Measurements from ENCODE around the gene GALR2. TPM values are rescaled to one million over a fixed set of nuclear protein-coding genes. Genes with fewer than 3 reads are reported as not detected.
"Not testable (repeated sequence)": the region's sequence is repeated elsewhere in the genome, so short reads cannot be mapped to it uniquely, and the experiment has no call there.

Gene GALR2
- total RNA-seq, 2 donors from 2014 or later, result 0.19 to 0.49 TPM

DNA sequence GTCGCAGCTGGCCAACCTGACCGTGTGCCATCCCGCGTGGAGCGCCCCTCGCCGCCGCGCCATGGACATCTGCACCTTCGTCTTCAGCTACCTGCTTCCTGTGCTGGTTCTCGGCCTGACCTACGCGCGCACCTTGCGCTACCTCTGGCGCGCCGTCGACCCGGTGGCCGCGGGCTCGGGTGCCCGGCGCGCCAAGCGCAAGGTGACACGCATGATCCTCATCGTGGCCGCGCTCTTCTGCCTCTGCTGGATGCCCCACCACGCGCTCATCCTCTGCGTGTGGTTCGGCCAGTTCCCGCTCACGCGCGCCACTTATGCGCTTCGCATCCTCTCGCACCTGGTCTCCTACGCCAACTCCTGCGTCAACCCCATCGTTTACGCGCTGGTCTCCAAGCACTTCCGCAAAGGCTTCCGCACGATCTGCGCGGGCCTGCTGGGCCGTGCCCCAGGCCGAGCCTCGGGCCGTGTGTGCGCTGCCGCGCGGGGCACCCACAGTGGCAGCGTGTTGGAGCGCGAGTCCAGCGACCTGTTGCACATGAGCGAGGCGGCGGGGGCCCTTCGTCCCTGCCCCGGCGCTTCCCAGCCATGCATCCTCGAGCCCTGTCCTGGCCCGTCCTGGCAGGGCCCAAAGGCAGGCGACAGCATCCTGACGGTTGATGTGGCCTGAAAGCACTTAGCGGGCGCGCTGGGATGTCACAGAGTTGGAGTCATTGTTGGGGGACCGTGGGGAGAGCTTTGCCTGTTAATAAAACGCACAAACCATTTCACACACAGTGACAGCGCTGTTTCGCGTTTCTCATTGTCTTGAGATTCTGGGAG is 2.4 kb downstream of the GALR2 start:
- peaks cover 28% of the 10 kb centered on the region for H3K4me1 ChIP-seq
- no peak overlapping the region for H3K4me3 ChIP-seq
- no peak overlapping the region for H3K9ac ChIP-seq (ENCODE audit: low read depth in 2 of 2, low read length in 2 of 2)
- no peak for DNase-seq
- no peak overlapping the region for H3K27ac ChIP-seq
- TF ChIP-seq, protein P1, sequence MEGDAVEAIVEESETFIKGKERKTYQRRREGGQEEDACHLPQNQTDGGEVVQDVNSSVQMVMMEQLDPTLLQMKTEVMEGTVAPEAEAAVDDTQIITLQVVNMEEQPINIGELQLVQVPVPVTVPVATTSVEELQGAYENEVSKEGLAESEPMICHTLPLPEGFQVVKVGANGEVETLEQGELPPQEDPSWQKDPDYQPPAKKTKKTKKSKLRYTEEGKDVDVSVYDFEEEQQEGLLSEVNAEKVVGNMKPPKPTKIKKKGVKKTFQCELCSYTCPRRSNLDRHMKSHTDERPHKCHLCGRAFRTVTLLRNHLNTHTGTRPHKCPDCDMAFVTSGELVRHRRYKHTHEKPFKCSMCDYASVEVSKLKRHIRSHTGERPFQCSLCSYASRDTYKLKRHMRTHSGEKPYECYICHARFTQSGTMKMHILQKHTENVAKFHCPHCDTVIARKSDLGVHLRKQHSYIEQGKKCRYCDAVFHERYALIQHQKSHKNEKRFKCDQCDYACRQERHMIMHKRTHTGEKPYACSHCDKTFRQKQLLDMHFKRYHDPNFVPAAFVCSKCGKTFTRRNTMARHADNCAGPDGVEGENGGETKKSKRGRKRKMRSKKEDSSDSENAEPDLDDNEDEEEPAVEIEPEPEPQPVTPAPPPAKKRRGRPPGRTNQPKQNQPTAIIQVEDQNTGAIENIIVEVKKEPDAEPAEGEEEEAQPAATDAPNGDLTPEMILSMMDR (IDR thresholded peaks at IDR 0.05), result no peak
- peaks cover 64% of the 10 kb centered on the region for H3K27me3 ChIP-seq
- no peaks in the 10 kb centered on the region for H3K9me3 ChIP-seq
- H3K36me3 ChIP-seq, result no peaks in the 10 kb centered on the region
- intact Hi-C loops (cut with DNase I), result loop anchor here (10.0 kb wide), 1 partner anchor 62 kb away; no protein-coding TSS in a partner anchor

DNA sequence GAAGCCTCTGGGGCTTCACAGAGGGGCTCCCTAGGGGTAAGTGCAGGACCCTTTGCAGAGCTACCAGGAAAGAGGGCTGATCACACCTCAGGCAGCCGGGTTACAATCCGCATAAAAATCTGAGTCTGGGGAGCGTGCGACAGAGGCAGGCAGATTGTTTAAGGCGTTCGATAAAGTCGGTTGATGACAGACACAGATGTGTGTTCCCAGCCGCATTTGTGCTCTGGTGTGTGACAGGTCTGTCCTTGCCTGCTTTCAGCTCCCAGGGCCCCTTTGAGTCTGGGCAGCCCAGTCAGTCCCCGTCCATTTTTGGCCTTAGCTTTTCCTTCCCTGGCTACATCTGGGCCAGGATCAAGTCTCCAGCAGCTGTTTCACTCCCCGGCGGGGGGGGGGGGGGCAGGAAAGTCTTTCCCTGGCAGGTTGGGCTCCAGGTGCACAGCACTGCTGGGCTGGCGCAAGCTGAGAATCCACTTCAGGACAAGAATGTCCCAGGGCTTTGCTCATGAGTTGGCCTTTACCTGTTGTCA is 3.1 kb downstream of the GALR2 start:
- TF ChIP-seq, protein P1 (IDR thresholded peaks at IDR 0.05), result no peak
- peaks cover 28% of the 10 kb centered on the region for H3K4me1 ChIP-seq
- H3K4me3 ChIP-seq, result no peak overlapping the region
- peaks cover 64% of the 10 kb centered on the region for H3K27me3 ChIP-seq
- no peaks in the 10 kb centered on the region for H3K9me3 ChIP-seq
- H3K27ac ChIP-seq, result no peak overlapping the region
- DNase-seq, result no peak
- intact Hi-C loops (cut with DNase I), result loop anchor here (10.0 kb wide), 1 partner anchor 63 kb away; no protein-coding TSS in a partner anchor
- H3K9ac ChIP-seq (ENCODE audit: low read depth in 2 of 2, low read length in 2 of 2), result no peak overlapping the region
- no peaks in the 10 kb centered on the region for H3K36me3 ChIP-seq

DNA sequence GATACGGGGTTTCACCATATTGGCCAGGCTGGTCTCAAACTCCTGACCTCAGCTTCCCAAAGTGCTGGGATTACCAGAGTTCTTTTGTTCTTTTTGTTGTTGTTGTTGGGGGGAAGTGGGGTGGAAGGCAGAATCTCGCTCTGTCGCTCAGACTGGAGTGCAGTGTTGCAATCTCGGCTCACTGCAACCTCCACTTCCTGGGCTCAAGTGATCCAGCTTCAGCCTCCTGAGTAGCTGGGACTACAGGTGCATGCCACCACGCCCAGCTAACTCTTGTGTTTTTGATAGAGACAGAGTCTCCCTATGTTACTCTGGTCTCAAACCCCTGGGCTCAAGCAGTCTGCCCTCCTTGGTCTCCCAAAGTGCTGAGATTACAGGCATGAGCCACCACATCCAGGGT is 3.8 kb downstream of the GALR2 start:
- H3K9ac ChIP-seq (ENCODE audit: low read depth in 2 of 2, low read length in 2 of 2); H3K4me3 ChIP-seq; H3K9me3 ChIP-seq; DNase-seq; H3K36me3 ChIP-seq; H3K27ac ChIP-seq: not testable (repeated sequence)
- H3K27me3 ChIP-seq, result peaks cover 63% of the 10 kb centered on the region
- peaks cover 28% of the 10 kb centered on the region for H3K4me1 ChIP-seq
- intact Hi-C loops (cut with DNase I), result loop anchor here (10.0 kb wide), 1 partner anchor 64 kb away; no protein-coding TSS in a partner anchor

DNA sequence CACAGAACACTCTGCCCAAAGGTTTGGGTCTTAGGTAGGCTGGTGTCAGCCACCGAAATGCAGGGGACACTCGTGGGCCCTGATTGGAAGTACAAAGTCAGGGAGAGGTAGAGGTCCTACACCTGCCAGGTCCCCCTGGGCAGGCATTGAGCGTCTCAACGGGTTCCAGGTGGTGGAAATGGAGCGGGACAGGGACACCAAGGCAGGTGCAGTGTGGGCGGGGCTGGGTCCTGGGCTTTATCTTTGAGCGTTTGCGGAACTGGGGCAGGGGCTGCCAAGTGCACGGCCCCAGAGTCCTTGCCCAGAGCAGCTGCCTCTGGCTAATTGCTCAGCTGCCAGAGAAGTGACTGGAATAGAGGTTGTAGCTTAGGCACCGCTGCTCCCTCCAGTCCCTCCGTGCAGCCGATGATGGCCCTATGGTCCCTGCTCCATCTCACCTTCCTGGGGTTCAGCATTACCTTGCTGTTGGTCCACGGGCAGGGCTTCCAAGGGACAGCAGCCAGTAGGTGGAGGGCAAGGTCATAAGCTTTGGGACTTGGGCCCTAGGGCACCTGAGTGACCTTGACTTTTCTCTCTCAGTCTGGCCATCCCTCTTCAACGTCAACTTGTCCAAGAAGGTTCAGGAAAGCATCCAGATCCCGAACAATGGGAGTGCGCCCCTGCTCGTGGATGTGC is 4.4 kb downstream of the GALR2 start, which contains the start of gene ZACN:
ZACN (plus strand) TSS at position 323 of the 675 bp plus-strand sequence; CDS start at position 406, 83 bp downstream.
- Histone ChIP-seq H3K4me3 (no peak within 1 kb of the TSS), H3K27me3 (peaks cover 57% of the 10 kb centered on the region), H3K4me1 (peaks cover 28% of the 10 kb centered on the region), H3K9me3 (no peaks in the 10 kb centered on the region), H3K9ac (ENCODE audit: low read depth in 2 of 2, low read length in 2 of 2) (no peak within 1 kb of the TSS), H3K27ac (no peak within 1 kb of the TSS), H3K36me3 (no peaks in the 10 kb centered on the region)
- intact Hi-C loops (cut with DNase I), result loop anchor here (10.0 kb wide), 1 partner anchor 64 kb away; no protein-coding TSS in a partner anchor
- DNase-seq, result no peak
- TF ChIP-seq, protein P1 (IDR thresholded peaks at IDR 0.05), result no peak

DNA sequence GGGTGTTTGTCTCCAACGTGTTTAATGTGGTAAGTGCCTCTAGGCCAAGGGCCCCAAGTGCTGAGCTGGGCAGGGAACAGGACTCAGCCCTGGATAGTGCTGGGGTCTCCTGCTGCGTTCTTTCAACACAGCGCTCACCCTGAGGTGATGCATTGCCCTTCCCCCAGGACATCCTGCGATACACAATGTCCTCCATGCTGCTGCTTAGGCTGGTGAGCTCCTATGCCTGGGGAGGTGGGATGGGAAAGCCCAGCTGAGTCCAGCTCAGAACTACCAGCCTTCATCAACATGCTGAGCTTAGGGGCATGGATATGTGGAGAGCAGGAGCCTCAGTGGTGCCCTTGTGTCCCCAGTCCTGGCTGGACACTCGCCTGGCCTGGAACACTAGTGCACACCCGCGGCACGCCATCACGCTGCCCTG is 5.0 kb downstream of the GALR2 start:
- no peak overlapping the region for H3K27ac ChIP-seq
- H3K9me3 ChIP-seq, result no peaks in the 10 kb centered on the region
- peaks cover 51% of the 10 kb centered on the region for H3K27me3 ChIP-seq
- DNase-seq, result no peak
- intact Hi-C loops (cut with DNase I), result loop anchor here (10.0 kb wide), 1 partner anchor 65 kb away; no protein-coding TSS in a partner anchor
- no peaks in the 10 kb centered on the region for H3K36me3 ChIP-seq
- H3K9ac ChIP-seq (ENCODE audit: low read depth in 2 of 2, low read length in 2 of 2), result no peak overlapping the region
- no peak overlapping the region for H3K4me3 ChIP-seq
- peaks cover 24% of the 10 kb centered on the region for H3K4me1 ChIP-seq
- TF ChIP-seq, protein P1 (IDR thresholded peaks at IDR 0.05), result no peak

All from colonic mucosa (tissue), 4 donors.